ENCODE measurements around the gene TMOD3. TPM values are rescaled to one million over a fixed set of nuclear protein-coding genes. Genes with fewer than 3 reads are reported as not detected.
"Not testable (repeated sequence)": the region's sequence is repeated elsewhere in the genome, so short reads cannot be mapped to it uniquely, and the experiment has no call there.

Gene TMOD3
- total and polyA plus RNA-seq, 2 donors, result 11.6 to 53.8 TPM

DNA sequence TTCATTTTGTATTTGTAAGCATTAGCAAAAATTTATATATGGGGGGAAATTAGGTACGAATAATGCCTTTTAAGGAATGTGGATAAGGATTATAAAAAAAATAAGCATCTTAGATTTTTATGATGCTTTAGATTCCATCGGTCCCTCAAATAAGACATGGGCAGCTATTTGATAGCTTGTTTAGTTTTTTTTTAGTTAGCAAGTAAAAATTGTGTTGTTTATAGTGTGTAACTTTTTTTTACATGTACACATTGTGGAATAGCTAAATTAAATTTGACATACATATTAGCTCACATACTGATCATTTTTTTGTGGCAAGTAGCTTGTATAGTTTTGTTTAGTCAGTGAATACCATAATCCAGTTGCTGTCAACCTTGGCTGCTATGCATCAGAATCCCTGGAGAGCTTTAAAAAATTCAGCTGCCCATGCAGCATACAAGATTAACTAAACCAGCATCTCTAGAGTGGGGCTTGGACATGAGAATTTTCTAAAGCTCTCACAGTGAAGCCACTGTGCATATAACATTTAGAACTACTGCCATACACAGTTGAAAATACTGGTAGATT, 53.9 kb downstream of the TMOD3 start:
- no peaks in the 10 kb centered on the region for H3K36me3 ChIP-seq (ENCODE audit: insufficient read depth)
- H3K27ac ChIP-seq (ENCODE audit: low read depth), result no peak overlapping the region
- no peaks in the 10 kb centered on the region for H3K4me1 ChIP-seq (ENCODE audit: insufficient read depth)
- DNase-seq (ENCODE audit: extremely low spot score), result no peak
- WGBS, result 52% methylated on average over 2 of the region's 2 CpGs
- no peak overlapping the region for H3K4me3 ChIP-seq (ENCODE audit: low read depth, low read length)

DNA sequence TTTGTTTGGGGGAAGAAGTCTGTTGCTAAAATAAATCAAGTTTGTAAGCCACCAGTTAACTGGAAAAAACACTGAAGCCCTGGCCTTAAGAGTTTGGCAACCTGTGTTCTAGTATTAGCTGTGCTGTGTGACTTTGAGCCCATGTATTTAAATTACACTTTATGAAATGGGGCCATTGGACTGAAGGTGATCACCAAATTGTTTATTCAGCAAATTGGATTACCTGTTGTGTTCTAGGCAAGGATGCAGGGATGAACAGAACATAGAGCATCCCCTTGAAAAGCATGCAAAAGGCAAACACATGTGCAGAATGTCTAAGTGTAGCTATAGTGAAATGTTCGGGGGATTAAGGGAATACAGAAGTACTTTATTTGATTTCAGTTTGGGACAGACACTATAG, 54.6 kb downstream of the TMOD3 start:
- 89% methylated on average over 1 of the region's 1 CpG for WGBS
- Histone ChIP-seq H3K4me1 (ENCODE audit: insufficient read depth) (no peaks in the 10 kb centered on the region), H3K27ac (ENCODE audit: low read depth) (no peak overlapping the region), H3K36me3 (ENCODE audit: insufficient read depth) (no peaks in the 10 kb centered on the region), H3K4me3 (ENCODE audit: low read depth, low read length) (no peak overlapping the region)
- DNase-seq (ENCODE audit: extremely low spot score), result no peak

DNA sequence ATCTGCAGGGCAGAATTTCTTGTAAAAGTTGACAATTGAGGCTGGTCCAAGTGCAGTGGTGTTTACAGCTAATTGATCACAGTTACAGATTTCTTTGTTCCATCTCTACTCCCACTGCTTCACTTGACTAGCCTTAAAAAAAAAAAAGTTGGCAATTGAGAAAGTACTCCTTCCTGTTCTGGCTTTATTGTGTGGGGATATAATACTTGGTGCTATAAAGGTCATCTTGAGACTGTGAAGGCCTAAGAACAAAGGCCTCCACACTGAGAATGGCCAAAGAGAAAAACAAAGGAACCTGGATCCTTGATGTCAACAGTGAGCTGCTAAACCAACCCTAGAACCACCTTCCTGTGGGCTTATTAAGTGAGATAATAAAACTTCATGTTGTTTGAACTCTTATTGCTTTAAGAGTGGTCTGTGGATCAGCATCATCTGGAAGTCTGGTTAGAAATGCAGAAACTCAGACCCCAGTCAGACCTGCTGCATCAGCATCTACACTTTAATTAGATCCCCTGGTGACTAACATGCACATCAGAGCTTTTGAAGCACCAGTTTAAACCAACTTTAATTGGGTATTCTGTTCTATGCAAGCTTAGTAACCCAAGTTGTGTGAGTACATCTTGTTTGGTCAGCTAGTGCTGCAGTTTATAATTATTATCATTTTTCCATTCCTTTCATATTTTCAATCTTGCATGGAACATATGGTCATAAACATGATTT, 55.2 kb downstream of the TMOD3 start:
- Histone ChIP-seq H3K27ac (ENCODE audit: low read depth) (no peak overlapping the region), H3K4me1 (ENCODE audit: insufficient read depth) (no peaks in the 10 kb centered on the region), H3K36me3 (ENCODE audit: insufficient read depth) (no peaks in the 10 kb centered on the region), H3K4me3 (ENCODE audit: low read depth, low read length) (no peak overlapping the region)
- no peak for DNase-seq (ENCODE audit: extremely low spot score)

DNA sequence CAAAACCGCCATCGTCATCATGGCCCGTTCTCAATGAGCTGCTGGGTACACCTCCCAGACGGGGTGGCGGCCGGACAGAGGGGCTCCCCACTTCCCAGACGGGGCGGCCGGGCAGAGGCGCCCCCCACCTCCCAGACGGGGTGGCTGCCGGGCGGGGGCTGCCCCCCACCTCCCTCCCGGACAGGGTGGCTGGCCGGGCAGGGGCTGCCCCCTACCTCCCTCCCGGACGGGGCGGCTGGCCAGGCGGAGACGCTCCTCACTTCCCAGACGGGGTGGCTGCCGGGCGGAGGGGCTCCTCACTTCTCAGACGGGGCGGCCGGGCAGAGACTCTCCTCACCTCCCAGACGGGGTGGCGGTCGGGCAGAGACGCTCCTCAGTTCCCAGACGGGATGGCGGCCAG, 56.3 kb downstream of the TMOD3 start:
- H3K4me1 ChIP-seq (ENCODE audit: insufficient read depth); H3K27ac ChIP-seq (ENCODE audit: low read depth); H3K36me3 ChIP-seq (ENCODE audit: insufficient read depth); DNase-seq (ENCODE audit: extremely low spot score); H3K4me3 ChIP-seq (ENCODE audit: low read depth, low read length): not testable (repeated sequence)
- WGBS, result 96% methylated on average over 32 of the region's 32 CpGs

DNA sequence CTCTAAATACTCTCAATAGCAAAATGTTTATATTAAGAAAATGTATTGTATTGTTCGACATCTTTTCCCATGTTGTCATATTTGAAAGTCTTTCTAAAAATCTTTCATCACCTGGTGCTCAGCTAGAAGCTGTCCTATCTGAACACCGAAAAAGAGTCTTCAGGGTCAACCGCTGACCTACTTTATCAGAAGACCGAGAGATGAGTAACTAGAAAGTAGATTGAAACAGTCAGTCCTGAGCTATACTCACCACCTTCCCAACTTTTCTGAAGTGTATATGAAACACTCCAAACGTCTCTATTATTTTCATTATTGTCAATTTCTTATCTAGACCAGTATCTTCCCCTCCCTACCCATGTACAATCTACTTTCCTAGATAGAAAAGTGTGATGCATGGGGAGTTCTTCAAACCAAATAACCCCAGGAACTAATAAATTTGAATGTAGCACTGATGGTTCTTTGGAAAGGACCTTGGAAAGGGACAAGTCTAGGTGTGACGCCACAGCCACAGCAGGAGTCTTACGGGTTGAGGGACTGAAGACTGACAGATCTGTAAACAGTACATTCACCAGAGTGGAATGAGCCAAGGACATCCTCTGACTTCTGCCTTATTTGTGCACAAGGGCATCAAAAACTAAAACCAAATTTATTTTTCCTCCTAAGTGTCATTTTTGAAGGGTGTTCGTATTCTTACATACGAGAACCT, 58.6 kb downstream of the TMOD3 start:
- WGBS, result 89% methylated on average over 9 of the region's 9 CpGs
- no peak for DNase-seq (ENCODE audit: extremely low spot score)
- H3K4me1 ChIP-seq (ENCODE audit: insufficient read depth), result no peaks in the 10 kb centered on the region
- no peak overlapping the region for H3K27ac ChIP-seq (ENCODE audit: low read depth)
- no peaks in the 10 kb centered on the region for H3K36me3 ChIP-seq (ENCODE audit: insufficient read depth)
- no peak overlapping the region for H3K4me3 ChIP-seq (ENCODE audit: low read depth, low read length)

DNA sequence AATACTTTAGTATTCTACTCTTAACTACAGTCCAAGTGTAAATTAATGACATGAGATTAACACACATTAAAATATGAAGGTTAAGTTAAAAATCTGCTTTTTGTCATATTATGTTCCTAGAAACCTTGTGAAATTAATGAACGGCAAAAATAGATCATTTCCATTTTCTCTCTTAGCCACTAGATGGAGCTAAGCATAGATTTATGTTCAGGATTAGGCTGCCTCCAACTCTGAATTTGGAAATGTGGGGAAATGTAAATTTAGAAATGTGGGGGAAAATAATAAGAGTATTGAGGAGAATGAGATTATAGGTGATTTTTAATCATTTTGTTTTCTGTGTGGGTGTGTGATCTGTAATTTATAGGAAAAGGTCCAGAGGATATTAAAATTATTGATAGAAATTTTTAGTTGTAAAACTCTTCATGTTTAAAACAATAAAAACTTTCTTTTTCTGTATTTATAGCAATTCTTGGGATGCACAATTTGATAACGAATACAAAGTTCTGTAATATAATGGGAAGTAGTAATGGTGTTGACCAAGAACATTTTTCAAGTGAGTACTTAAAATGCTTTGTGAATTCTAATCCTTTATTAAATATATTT, 59.2 kb downstream of the TMOD3 start:
- no peak overlapping the region for H3K4me3 ChIP-seq (ENCODE audit: low read depth, low read length)

DNA sequence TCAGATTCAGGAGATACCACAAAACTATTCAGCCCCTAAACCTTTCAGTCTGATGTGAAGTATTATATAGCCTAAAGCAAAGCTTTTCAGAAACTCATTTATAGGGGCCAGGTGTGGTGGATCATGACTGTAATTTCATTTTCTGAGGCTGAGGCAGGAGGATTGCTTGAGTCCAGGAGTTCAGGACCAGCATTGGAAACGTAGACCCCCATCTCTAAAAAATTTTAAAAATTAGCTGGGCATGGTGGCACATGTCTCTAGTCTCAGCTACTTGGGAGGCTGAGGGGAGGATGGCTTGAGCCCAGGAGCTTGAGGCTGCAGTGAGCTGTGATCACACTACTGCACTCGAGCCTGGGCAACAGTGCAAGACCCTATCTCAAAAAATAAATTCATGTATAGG, 60.0 kb downstream of the TMOD3 start:
- no peak overlapping the region for H3K27ac ChIP-seq (ENCODE audit: low read depth)
- no peaks in the 10 kb centered on the region for H3K4me1 ChIP-seq (ENCODE audit: insufficient read depth)
- H3K36me3 ChIP-seq (ENCODE audit: insufficient read depth), result peaks cover 2% of the 10 kb centered on the region
- WGBS, result 95% methylated on average over 2 of the region's 2 CpGs
- no peak overlapping the region for H3K4me3 ChIP-seq (ENCODE audit: low read depth, low read length)
- no peak for DNase-seq (ENCODE audit: extremely low spot score)

More for the DNA sequence above, 59.2 kb downstream of the TMOD3 start:
- no peak overlapping the region for H3K27ac ChIP-seq (ENCODE audit: low read depth)
- no peaks in the 10 kb centered on the region for H3K36me3 ChIP-seq (ENCODE audit: insufficient read depth)
- 30% methylated on average over 2 of the region's 2 CpGs for WGBS
- no peak for DNase-seq (ENCODE audit: extremely low spot score)
- H3K4me1 ChIP-seq (ENCODE audit: insufficient read depth), result no peaks in the 10 kb centered on the region

DNA sequence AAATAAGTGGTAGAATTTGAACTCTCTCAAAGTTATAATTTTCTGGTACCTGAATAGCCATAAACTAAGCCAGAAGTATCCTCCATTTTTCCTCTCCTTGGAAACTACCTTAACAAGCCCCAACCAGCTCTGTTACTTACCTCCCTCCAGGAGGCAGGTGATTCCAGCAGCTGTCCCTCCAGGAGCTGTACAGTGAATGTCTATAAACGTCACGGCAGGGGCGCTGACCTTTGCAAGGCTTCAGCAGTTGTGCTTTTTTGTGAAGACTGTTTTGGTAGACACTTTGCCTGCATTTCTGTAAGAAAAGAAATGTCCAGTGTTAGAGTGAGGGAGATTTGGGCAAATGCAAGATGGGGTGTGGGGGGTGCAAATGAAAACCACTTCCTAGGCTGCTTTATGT, 75.0 kb downstream of the TMOD3 start:
- Histone ChIP-seq H3K4me1 (ENCODE audit: insufficient read depth) (no peaks in the 10 kb centered on the region), H3K36me3 (ENCODE audit: insufficient read depth) (peaks cover 6% of the 10 kb centered on the region), H3K4me3 (ENCODE audit: low read depth, low read length) (no peak overlapping the region), H3K27ac (ENCODE audit: low read depth) (no peak overlapping the region)
- no peak for DNase-seq (ENCODE audit: extremely low spot score)
- WGBS, result 82% methylated on average over 3 of the region's 3 CpGs

DNA sequence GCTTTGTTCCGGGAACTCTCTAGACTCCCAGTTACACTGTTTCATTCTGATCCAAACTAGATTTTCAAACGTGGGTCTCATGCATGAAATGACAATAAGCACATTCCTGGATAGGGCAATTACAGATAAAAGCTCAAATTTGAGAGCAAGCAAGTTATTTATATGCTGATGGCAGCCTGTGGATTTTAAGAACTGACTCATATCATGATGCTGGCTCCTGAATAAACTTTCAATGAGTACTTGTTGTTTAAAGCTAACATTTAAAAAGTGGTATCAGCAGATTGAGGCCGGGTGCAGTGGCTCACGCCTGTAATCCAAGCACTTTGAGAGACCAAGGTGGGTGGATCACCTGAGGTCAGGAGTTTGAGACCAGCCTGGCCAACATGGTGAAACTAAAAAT, 75.5 kb downstream of the TMOD3 start:
- Histone ChIP-seq H3K4me1 (ENCODE audit: insufficient read depth) (no peaks in the 10 kb centered on the region), H3K36me3 (ENCODE audit: insufficient read depth) (peaks cover 7% of the 10 kb centered on the region), H3K4me3 (ENCODE audit: low read depth, low read length) (no peak overlapping the region), H3K27ac (ENCODE audit: low read depth) (no peak overlapping the region)
- 75% methylated on average over 4 of the region's 4 CpGs for WGBS
- DNase-seq (ENCODE audit: extremely low spot score), result no peak

DNA sequence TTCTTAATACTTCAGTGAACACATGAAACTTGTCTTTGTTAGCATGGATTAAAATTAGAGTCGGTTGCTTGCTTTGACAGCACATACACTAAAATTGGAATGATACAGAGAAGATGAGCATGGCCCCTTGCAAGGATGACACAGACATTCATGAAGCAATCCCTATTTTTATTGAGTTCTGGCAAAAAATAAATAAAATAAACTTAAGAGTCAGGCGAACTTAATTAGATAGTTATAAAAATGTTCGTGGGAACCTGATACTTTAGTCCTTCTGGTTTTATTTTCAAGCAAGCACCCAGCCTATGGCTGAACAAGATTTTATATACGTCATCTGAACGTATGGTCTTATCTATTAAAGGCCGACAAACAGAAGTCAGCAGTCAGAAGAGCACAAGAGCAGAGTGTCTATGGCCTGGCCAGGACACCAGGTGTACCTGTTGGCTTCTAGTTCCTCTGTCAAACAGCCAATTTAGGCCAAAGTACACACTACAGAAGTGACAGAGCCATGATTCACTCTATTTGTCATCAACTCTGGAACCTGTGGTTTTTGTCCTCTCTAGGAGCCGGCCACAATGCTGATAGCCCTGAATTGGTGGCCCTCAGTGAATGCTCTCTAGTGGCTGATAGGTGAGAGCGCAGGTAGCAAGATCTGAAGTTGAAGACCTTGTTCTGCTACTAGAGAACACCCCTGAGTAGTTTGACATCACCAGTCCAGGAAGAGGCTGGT, 77.8 kb downstream of the TMOD3 start:
- Histone ChIP-seq H3K27ac (ENCODE audit: low read depth) (no peak overlapping the region), H3K36me3 (ENCODE audit: insufficient read depth) (peaks cover 2% of the 10 kb centered on the region), H3K4me1 (ENCODE audit: insufficient read depth) (no peaks in the 10 kb centered on the region), H3K4me3 (ENCODE audit: low read depth, low read length) (no peak overlapping the region)
- WGBS, result 74% methylated on average over 8 of the region's 8 CpGs
- DNase-seq (ENCODE audit: extremely low spot score), result no peak

DNA sequence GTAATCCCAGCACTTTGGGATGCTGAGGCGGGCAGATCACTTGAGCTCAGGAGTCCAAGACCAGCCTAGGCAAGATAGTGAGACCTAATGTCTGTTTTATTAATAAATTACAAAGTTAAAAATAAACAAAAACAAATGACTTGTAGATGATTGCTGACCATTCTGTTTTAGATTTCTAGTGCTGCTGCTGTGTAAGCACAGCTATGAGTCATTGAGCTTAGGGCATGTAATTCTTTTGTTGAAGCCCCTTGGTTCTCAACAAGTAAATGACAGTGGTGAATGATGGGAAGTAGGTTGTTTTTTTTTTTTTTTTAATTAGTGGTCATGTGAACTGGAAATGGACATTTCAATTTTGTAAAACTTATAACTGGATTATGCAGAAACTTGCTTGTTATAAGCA, 78.9 kb downstream of the TMOD3 start:
- WGBS, result 95% methylated on average over 1 of the region's 1 CpG
- Histone ChIP-seq H3K36me3 (ENCODE audit: insufficient read depth) (peaks cover 2% of the 10 kb centered on the region), H3K4me3 (ENCODE audit: low read depth, low read length) (no peak overlapping the region), H3K27ac (ENCODE audit: low read depth) (no peak overlapping the region), H3K4me1 (ENCODE audit: insufficient read depth) (no peaks in the 10 kb centered on the region)
- no peak for DNase-seq (ENCODE audit: extremely low spot score)

DNA sequence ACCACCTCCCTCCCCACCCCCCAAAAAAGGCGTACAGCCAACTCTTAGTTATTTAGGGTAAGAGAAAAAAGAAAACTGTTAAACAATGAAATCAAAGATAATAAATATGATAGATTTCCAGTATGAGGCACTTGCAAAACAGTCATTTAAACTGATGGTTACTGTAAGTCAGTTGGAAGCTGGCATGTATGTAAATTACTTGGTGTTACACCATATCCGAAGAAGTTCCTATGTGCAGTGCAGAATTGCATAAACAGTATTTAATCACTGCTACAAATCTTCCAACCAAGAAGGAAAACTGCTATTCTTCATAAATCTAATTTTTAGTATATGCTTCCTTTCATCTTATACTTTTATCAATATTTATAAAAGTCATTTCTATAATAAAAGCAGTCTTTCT, 80.1 kb downstream of the TMOD3 start:
- H3K27ac ChIP-seq (ENCODE audit: low read depth), result no peak overlapping the region
- H3K4me3 ChIP-seq (ENCODE audit: low read depth, low read length), result no peak overlapping the region
- H3K4me1 ChIP-seq (ENCODE audit: insufficient read depth), result no peaks in the 10 kb centered on the region
- H3K36me3 ChIP-seq (ENCODE audit: insufficient read depth), result peaks cover 2% of the 10 kb centered on the region
- 91% methylated on average over 2 of the region's 2 CpGs for WGBS
- no peak for DNase-seq (ENCODE audit: extremely low spot score)

DNA sequence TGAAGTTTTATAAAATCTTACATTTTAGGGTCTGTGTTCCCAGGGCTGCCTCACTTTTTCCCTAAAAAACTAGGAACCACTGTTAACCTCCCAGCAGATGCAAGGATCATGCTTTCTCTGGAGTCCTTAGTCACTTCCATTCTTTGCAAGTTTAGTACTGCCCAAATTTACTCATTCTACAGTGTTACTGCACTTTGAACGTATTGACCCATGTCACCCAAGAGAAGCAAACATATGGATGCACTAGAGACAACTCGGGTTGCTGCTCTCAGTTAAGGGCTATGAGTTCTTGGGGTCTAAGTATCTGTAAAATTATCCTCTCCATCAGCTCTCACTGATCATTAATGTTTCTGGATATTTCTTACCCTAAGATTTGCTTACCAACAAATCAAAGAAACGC, 83.1 kb downstream of the TMOD3 start:
- no peak for DNase-seq (ENCODE audit: extremely low spot score)
- Histone ChIP-seq H3K27ac (ENCODE audit: low read depth) (no peak overlapping the region), H3K4me1 (ENCODE audit: insufficient read depth) (no peaks in the 10 kb centered on the region), H3K4me3 (ENCODE audit: low read depth, low read length) (no peak overlapping the region), H3K36me3 (ENCODE audit: insufficient read depth) (peaks cover 4% of the 10 kb centered on the region)
- 96% methylated on average over 3 of the region's 3 CpGs for WGBS

Measured in urinary bladder (tissue), 4 donors.